Measurements from ENCODE around the gene FKBP11.

DNA sequence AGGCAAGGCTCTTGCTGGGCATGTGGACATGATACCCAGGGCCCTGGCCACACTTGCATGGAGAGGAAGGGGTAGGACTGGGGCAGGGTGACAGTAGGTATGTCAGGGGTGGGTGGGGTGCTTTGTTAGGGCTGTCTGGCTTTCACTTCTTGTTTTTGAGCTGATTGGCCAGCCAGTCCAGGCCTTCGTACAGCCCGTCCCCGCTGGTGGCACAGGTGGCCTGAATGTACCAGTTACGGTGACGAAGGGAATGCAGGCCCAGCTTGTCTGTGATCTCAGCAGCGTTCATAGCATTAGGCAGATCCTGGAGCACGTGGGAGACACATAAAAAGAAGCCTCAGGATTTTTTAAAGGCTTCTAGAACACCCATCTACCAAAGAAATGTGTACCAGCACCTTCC lies 13.5 kb upstream of the FKBP11 start:
- TF ChIP-seq MAX (IDR thresholded peaks at IDR 0.05; ENCODE audit: insufficient read depth, insufficient read length) (no peak), POLR2A (IDR thresholded peaks at IDR 0.05; ENCODE audit: low read depth, low read length) (no peak), EZH2 (IDR thresholded peaks at IDR 0.05; ENCODE audit: borderline replicate concordance, low read depth, low read length, severe bottlenecking) (no peak)
- TF ChIP-seq, protein P1, sequence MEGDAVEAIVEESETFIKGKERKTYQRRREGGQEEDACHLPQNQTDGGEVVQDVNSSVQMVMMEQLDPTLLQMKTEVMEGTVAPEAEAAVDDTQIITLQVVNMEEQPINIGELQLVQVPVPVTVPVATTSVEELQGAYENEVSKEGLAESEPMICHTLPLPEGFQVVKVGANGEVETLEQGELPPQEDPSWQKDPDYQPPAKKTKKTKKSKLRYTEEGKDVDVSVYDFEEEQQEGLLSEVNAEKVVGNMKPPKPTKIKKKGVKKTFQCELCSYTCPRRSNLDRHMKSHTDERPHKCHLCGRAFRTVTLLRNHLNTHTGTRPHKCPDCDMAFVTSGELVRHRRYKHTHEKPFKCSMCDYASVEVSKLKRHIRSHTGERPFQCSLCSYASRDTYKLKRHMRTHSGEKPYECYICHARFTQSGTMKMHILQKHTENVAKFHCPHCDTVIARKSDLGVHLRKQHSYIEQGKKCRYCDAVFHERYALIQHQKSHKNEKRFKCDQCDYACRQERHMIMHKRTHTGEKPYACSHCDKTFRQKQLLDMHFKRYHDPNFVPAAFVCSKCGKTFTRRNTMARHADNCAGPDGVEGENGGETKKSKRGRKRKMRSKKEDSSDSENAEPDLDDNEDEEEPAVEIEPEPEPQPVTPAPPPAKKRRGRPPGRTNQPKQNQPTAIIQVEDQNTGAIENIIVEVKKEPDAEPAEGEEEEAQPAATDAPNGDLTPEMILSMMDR (IDR thresholded peaks at IDR 0.05; ENCODE audit: extremely low read depth in 1 of 2, insufficient read depth in 1 of 2, low read depth in 1 of 2, low read length in 2 of 2): no peak
